ENCODE data around the gene KLC4.

Gene KLC4

GRCh38 chr6:43034190-43034525 lies 25.3 kb upstream of the KLC4 start:
- no peak for ATAC-seq
- TF ChIP-seq SNAI2 (CRISPR knock-in tag; IDR thresholded peaks at IDR 0.05) (no peak), ISL1 (CRISPR knock-in tag; IDR thresholded peaks at IDR 0.05) (no peak), ARNTL (CRISPR knock-in tag; IDR thresholded peaks at IDR 0.05; ENCODE audit: borderline replicate concordance, low read depth) (no peak), PPARA (CRISPR knock-in tag; IDR thresholded peaks at IDR 0.05; ENCODE audit: borderline replicate concordance) (no peak), BACH2 (CRISPR knock-in tag; IDR thresholded peaks at IDR 0.05; ENCODE audit: borderline replicate concordance) (no peak), CSDC2 (CRISPR knock-in tag; IDR thresholded peaks at IDR 0.05) (no peak), GLIS3 (CRISPR knock-in tag; IDR thresholded peaks at IDR 0.05) (no peak), TCF4 (CRISPR knock-in tag; IDR thresholded peaks at IDR 0.05; ENCODE audit: borderline replicate concordance) (no peak), TOX (CRISPR knock-in tag; IDR thresholded peaks at IDR 0.05; ENCODE audit: borderline replicate concordance) (no peak), ZNF8 (CRISPR knock-in tag; IDR thresholded peaks at IDR 0.05) (no peak), ZNF70 (CRISPR knock-in tag; IDR thresholded peaks at IDR 0.05) (no peak), ZNF565 (CRISPR knock-in tag; conservative IDR thresholded peaks at IDR 0.05; ENCODE audit: low read depth) (no peak), OSR1 (CRISPR knock-in tag; IDR thresholded peaks at IDR 0.05) (no peak), ZFP3 (CRISPR knock-in tag; IDR thresholded peaks at IDR 0.05) (no peak), ZC3H10 (CRISPR knock-in tag; IDR thresholded peaks at IDR 0.05) (no peak)
- TF ChIP-seq, protein P1, sequence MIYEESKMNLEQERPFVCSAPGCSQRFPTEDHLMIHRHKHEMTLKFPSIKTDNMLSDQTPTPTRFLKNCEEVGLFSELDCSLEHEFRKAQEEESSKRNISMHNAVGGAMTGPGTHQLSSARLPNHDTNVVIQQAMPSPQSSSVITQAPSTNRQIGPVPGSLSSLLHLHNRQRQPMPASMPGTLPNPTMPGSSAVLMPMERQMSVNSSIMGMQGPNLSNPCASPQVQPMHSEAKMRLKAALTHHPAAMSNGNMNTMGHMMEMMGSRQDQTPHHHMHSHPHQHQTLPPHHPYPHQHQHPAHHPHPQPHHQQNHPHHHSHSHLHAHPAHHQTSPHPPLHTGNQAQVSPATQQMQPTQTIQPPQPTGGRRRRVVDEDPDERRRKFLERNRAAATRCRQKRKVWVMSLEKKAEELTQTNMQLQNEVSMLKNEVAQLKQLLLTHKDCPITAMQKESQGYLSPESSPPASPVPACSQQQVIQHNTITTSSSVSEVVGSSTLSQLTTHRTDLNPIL (CRISPR knock-in tag; IDR thresholded peaks at IDR 0.05; ENCODE audit: low read depth) = no peak
- TF ChIP-seq, protein P2, sequence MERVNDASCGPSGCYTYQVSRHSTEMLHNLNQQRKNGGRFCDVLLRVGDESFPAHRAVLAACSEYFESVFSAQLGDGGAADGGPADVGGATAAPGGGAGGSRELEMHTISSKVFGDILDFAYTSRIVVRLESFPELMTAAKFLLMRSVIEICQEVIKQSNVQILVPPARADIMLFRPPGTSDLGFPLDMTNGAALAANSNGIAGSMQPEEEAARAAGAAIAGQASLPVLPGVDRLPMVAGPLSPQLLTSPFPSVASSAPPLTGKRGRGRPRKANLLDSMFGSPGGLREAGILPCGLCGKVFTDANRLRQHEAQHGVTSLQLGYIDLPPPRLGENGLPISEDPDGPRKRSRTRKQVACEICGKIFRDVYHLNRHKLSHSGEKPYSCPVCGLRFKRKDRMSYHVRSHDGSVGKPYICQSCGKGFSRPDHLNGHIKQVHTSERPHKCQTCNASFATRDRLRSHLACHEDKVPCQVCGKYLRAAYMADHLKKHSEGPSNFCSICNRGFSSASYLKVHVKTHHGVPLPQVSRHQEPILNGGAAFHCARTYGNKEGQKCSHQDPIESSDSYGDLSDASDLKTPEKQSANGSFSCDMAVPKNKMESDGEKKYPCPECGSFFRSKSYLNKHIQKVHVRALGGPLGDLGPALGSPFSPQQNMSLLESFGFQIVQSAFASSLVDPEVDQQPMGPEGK (CRISPR knock-in tag; IDR thresholded peaks at IDR 0.05; ENCODE audit: borderline replicate concordance) = no peak

DNA sequence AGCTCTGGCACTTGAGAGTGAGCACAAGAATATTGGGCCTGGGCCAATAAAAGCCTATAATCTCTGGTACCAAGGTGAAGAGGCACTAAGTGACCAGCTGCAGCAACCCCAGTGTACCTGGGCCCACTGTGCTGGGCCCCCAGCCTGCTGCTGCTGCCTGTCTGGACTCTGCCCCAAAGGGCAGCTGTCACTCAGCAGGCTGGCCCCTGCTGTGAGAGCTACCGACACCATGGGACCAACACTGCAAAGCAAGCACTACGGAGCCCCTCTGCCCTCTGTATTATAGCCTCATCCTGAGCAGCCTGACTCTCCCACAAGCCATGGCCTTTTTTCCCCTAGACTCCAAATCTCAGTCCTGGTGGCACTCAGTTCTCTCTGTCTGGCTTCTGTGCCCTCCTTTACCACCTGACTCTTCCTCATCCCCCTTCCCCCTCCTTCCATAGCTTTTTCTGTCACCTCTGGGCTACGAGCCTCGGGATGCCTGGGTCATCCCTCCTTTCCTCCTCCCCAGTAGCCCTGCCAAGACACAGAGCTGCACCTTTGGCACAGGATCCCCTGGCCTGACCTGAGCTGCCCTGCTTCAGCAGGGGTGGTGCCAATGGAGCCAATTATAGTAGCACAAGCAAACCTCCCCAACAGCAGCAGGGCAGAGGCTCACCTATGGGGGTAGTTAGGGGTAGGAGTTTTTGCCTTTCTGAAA lies 23.8 kb upstream of the KLC4 start:
- ATAC-seq = no peak
- TF ChIP-seq TCF4 (CRISPR knock-in tag; IDR thresholded peaks at IDR 0.05; ENCODE audit: borderline replicate concordance) (no peak), SNAI2 (CRISPR knock-in tag; IDR thresholded peaks at IDR 0.05) (no peak), OSR1 (CRISPR knock-in tag; IDR thresholded peaks at IDR 0.05) (no peak), GLIS3 (CRISPR knock-in tag; IDR thresholded peaks at IDR 0.05) (no peak), TOX (CRISPR knock-in tag; IDR thresholded peaks at IDR 0.05; ENCODE audit: borderline replicate concordance) (no peak), CSRNP3 (CRISPR knock-in tag; IDR thresholded peaks at IDR 0.05) (no peak)

- TF ChIP-seq SNAI2 (CRISPR knock-in tag; IDR thresholded peaks at IDR 0.05) (no peak), CSDC2 (CRISPR knock-in tag; IDR thresholded peaks at IDR 0.05) (no peak), ZC3H10 (CRISPR knock-in tag; IDR thresholded peaks at IDR 0.05) (no peak), GLIS3 (CRISPR knock-in tag; IDR thresholded peaks at IDR 0.05) (no peak), ISL1 (CRISPR knock-in tag; IDR thresholded peaks at IDR 0.05) (no peak)
- TF ChIP-seq, protein P1 (CRISPR knock-in tag; IDR thresholded peaks at IDR 0.05; ENCODE audit: low read depth) = no peak
- no peak for ATAC-seq
Measured at GRCh38 chr6:43036712-43037111, 22.7 kb upstream of the KLC4 start.

GRCh38 chr6:43037197-43037596 lies 22.2 kb upstream of the KLC4 start:
- TF ChIP-seq CSDC2 (CRISPR knock-in tag; IDR thresholded peaks at IDR 0.05) = no peak
- no peak for ATAC-seq

DNA sequence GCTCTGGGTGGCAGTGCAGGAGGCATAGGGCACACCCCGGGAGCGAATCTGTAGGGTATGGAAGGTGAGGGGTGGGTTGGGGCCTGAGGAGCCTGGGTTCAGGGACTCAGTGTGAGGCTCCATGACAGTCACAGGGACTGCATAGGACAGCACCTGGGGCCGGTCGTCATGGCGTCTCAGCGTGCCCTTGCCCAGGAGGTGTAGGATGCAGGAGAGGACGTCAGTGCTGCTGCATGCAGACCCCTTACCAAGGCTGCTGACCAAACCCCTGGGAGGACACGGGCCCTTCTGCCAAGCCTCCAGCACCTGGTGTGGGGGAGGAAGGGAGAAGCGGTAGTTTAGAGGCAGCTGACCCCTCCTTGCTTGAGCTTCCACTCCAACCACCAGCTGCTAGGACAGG lies 21.7 kb upstream of the KLC4 start:
- ATAC-seq = no peak
- TF ChIP-seq CSRNP3 (CRISPR knock-in tag; IDR thresholded peaks at IDR 0.05) (no peak), RARB (CRISPR knock-in tag; IDR thresholded peaks at IDR 0.05) (no peak), SNAI2 (CRISPR knock-in tag; IDR thresholded peaks at IDR 0.05) (no peak), ESRRG (CRISPR knock-in tag; IDR thresholded peaks at IDR 0.05) (no peak), ZNF8 (CRISPR knock-in tag; IDR thresholded peaks at IDR 0.05) (no peak), BACH2 (CRISPR knock-in tag; IDR thresholded peaks at IDR 0.05; ENCODE audit: borderline replicate concordance) (no peak), CSDC2 (CRISPR knock-in tag; IDR thresholded peaks at IDR 0.05) (no peak), ZNF565 (CRISPR knock-in tag; conservative IDR thresholded peaks at IDR 0.05; ENCODE audit: low read depth) (no peak), ZNF70 (CRISPR knock-in tag; IDR thresholded peaks at IDR 0.05) (no peak), POU6F1 (CRISPR knock-in tag; IDR thresholded peaks at IDR 0.05; ENCODE audit: borderline replicate concordance, low read depth) (no peak), PPARA (CRISPR knock-in tag; IDR thresholded peaks at IDR 0.05; ENCODE audit: borderline replicate concordance) (no peak)
- TF ChIP-seq, protein P2 (CRISPR knock-in tag; IDR thresholded peaks at IDR 0.05; ENCODE audit: borderline replicate concordance) = no peak
